Hepatocyte (in vitro differentiated cells): ENCODE data around the gene BRD4.

ENCODE experiments used
- EZH2 ChIP-seq: fragments of 200-600 bp; sonication (generic); IDR thresholded peaks from 2 replicates; pipeline ENCODE4 v1.6.1; 2016; ENCODE audit warnings: antibody characterized with exemption, mild to moderate bottlenecking, borderline replicate concordance
- EZH2phosphoT487 ChIP-seq: fragments of 200-600 bp; sonication (generic); IDR thresholded peaks from one replicate; pipeline ENCODE4 v1.6.1; 2018; ENCODE audit warnings: antibody characterized with exemption, mild to moderate bottlenecking, low read depth, moderate library complexity; ENCODE audit not compliant: unreplicated experiment, severe bottlenecking
- TF ChIP-seq, protein P1 (sequence below): fragments of 200-600 bp; sonication (generic); IDR thresholded peaks from 2 replicates; pipeline ENCODE4 v1.5.1; 2016; ENCODE audit warnings: antibody characterized with exemption, mild to moderate bottlenecking; ENCODE audit not compliant: poor library complexity

DNA sequence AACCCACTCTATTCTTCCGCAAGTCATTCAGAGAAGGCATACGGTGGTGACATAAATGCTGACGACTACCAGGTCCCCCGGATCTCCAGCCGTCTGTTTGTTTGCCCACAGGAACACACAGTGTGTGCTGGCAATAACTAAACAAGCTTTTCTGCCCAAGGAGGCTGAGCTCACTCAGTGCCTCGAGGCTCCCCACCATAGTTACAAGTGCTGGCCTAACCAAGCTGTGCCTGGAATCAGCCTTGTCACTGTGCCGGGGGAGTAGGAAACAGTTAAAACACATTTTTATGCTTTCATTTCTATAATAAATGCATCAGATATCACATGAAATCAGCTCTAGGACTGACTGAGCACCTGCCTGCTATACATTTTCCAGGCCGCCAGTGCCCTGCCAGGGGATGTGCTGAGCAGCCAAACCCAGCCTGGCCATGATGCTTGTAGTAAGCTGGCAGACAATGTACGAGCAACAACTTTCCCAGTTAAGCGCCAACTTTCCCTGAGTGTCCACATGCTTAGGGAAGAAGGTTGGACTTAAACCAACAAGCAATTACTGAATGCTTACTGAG, 28.1 kb downstream of the BRD4 start:
- TF ChIP-seq, protein P1, sequence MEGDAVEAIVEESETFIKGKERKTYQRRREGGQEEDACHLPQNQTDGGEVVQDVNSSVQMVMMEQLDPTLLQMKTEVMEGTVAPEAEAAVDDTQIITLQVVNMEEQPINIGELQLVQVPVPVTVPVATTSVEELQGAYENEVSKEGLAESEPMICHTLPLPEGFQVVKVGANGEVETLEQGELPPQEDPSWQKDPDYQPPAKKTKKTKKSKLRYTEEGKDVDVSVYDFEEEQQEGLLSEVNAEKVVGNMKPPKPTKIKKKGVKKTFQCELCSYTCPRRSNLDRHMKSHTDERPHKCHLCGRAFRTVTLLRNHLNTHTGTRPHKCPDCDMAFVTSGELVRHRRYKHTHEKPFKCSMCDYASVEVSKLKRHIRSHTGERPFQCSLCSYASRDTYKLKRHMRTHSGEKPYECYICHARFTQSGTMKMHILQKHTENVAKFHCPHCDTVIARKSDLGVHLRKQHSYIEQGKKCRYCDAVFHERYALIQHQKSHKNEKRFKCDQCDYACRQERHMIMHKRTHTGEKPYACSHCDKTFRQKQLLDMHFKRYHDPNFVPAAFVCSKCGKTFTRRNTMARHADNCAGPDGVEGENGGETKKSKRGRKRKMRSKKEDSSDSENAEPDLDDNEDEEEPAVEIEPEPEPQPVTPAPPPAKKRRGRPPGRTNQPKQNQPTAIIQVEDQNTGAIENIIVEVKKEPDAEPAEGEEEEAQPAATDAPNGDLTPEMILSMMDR: no peak
- TF ChIP-seq EZH2 (no peak), EZH2phosphoT487 (no peak)
